22Rv1 (cell line): ENCODE data around the gene BCL2L13.

Experiments
- H3K27ac ChIP-seq: fragments of 450-650 bp; 2 replicates; pipeline ENCODE4 v1.5.1; 2017
- CTCF ChIP-seq: fragments of 450-650 bp; IDR thresholded peaks from 2 replicates; pipeline ENCODE4 v1.5.1; 2017; ENCODE audit warnings: mild to moderate bottlenecking
- ZFX ChIP-seq: fragments of 450-650 bp; IDR thresholded peaks from 2 replicates; pipeline ENCODE4 v1.6.1; 2017; ENCODE audit warnings: antibody characterized with exemption, borderline replicate concordance

BCL2L13 gene

DNA sequence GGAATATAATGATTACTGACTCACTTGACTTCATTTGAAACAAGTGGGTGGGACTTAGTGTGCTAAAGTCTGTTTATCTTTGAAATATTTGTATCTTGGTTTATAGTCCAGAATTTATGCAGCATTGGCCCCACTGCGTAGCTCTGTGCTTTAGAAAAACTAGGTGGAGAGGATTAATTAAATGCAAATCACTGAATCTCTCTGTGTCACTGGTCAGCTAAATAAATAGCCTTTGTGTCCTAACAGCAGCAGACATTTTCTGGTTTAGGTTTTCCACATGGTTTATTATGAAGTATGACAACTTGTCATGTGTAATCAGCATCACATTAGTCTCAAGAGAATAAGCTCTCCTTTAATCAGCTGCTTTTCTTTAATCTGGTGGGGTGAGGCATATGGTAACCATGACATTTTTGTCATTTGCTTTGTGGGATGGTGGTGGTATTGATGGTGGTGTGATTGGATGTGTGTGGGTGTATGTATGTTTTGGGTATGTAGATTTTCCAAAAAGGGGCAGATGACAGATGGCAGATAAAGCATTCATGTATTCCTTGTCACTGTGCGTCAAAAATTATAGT is 33.9 kb downstream of the BCL2L13 start:
- H3K27ac ChIP-seq = no peak overlapping the region
- no peak for TF ChIP-seq ZFX
- no peak for TF ChIP-seq CTCF

GRCh38 chr22:17674152-17674551 is 35.6 kb downstream of the BCL2L13 start:
- H3K27ac ChIP-seq = no peak overlapping the region

DNA sequence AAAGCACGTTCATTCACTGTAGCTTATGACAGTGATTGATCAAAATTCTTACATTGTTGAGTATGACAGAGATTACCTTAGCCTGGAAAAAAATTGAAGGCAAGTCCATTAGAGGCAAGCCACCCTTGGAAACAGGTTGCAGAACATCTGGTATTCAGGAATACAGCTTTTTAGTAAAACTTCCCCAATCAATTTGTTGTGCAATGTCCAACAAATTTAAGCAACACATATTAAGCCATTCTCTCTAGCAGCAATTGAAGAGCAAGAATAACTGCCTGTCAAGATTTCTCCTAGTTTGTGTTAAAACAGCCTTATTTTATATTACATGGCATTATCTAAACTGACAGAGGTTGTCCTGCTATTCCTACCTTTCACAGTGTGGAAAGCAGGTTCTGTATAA is 37.0 kb downstream of the BCL2L13 start:
- TF ChIP-seq CTCF (no peak), ZFX (no peak)
- no peak overlapping the region for H3K27ac ChIP-seq

More at GRCh38 chr22:17674152-17674551, 35.6 kb downstream of the BCL2L13 start:
- no peak for TF ChIP-seq CTCF
- TF ChIP-seq ZFX = no peak

GRCh38 chr22:17678817-17679385 is 40.3 kb downstream of the BCL2L13 start:
- no peak for TF ChIP-seq ZFX
- no peak for TF ChIP-seq CTCF
- no peak overlapping the region for H3K27ac ChIP-seq

DNA sequence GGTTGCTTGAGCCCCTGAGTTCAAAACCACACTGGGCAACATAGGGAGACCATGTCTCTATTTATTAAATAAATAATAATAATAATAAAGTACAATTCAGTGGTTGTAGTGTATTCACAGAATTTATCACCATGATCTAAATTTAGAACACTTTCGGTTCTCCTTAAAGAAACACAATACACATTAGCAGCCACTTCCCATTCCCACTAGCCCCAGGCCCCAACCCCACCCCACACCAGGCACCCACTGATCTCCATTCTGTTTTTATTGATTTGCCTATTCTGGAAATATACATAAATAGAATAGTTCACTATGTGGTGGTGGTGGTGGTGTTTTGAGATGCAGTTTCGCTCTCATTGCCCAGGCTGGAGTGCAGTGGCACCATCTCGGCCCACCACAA is 45.7 kb downstream of the BCL2L13 start:
- no peak overlapping the region for H3K27ac ChIP-seq
- no peak for TF ChIP-seq CTCF
- no peak for TF ChIP-seq ZFX

DNA sequence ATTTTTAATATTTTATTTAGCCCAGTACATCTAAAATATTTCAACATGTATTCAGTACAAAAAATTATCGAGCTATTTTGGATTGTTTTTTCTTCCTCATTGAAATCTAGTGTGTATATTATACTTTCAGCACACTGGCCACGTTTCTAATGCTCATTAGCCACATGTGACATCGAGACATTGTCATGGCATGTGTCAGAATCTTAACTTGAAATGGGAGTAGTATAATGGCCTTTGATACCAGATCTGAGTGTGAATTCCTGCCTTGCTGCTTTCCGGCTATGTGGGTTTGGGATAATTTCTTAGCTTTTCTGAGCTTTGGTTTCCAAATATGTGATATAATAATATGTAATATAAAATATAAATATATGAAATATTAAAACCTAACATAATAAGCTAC is 54.3 kb downstream of the BCL2L13 start:
- no peak for TF ChIP-seq CTCF
- no peak for TF ChIP-seq ZFX

GRCh38 chr22:17694193-17694592 is 55.6 kb downstream of the BCL2L13 start:
- H3K27ac ChIP-seq = no peak overlapping the region
- TF ChIP-seq CTCF (no peak), ZFX (no peak)

More for the DNA sequence above, 54.3 kb downstream of the BCL2L13 start:
- no peak overlapping the region for H3K27ac ChIP-seq
